Measurements from ENCODE around the gene OSTF1.

DNA sequence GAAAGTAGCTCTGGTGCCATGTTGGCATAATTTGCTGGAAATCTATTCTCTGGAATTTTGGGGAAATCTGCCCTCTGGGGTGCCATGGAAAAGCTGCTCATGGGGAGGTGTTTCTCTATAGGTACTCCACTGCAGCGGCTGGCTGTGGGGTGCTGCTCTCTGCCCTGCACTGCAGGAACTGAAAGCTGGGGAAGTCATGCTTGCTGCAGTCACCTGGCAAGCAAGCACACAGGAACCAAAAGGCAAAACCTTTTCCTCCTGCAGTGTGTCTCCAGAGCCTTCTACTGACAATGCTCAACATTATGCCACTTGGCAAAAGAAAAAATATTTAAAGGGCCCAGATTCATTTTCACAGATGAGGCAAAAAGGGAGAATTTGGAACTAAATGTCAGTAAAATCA is 34.4 kb upstream of the OSTF1 start:
- no peak for TF ChIP-seq CTCF (conservative IDR thresholded peaks at IDR 0.05 in 1 of 2, IDR thresholded peaks at IDR 0.05 in 1 of 2; ENCODE audit: extremely low read depth in 1 of 2, insufficient read depth in 1 of 2, low read depth in 1 of 2, low read length in 2 of 2)
- no peak for TF ChIP-seq EZH2 (IDR thresholded peaks at IDR 0.05; ENCODE audit: borderline replicate concordance, low read length)

Data from mammary epithelial cell (primary cell).